Left lung (tissue), 10 donors: Measurements from ENCODE around the gene MVK. TPM values are rescaled to one million over a fixed set of nuclear protein-coding genes. Genes with fewer than 3 reads are reported as not detected.

ENCODE experiments used
- ATAC-seq: fragments of 200-7000 bp; cut with Tn5 transposase; one replicate; pipeline ENCODE4 v1.9.1; 2020; ENCODE audit warnings: moderate library complexity
- DNase-seq, 4 donors: peaks; one replicate each; pipeline ENCODE4 v3.0.0-alpha.2; 2013 to 2020
- H3K27ac ChIP-seq, 2 donors: fragments of 200-600 bp; sonication (generic) in 1 of 2; one replicate each; pipeline versions ENCODE4 v1.5.0 to v1.8.0; 2020 to 2021
- H3K27me3 ChIP-seq, 2 donors: fragments of 200-600 bp; sonication (generic) in 1 of 2; one replicate each; pipeline versions ENCODE4 v1.5.0 to v1.8.0; 2020 to 2021
- H3K36me3 ChIP-seq, 2 donors: fragments of 200-600 bp; sonication (generic) in 1 of 2; one replicate each; pipeline versions ENCODE4 v1.5.0 to v1.8.0; 2020 to 2021
- H3K4me1 ChIP-seq, 2 donors: fragments of 200-600 bp; one replicate each; pipeline ENCODE4 v1.8.0; 2021
- H3K4me3 ChIP-seq, 2 donors: fragments of 200-600 bp; sonication (generic) in 1 of 2; one replicate each; pipeline versions ENCODE4 v1.5.0 to v1.8.0; 2020 to 2021; ENCODE audit warnings: mild to moderate bottlenecking in 1 of 2
- H3K9me3 ChIP-seq, 2 donors: fragments of 200-600 bp; sonication (generic) in 1 of 2; one replicate each; pipeline versions ENCODE4 v1.5.0 to v1.8.0; 2020 to 2021
- intact Hi-C, 2 donors: fragments of 100-400 bp; cut with DNase I; formaldehyde crosslinking; loops; one replicate each; pipeline versions ENCODE4 v1.11.2 to v1.14.2; 2022
- polyA plus RNA-seq, 6 donors: library from polyadenylated mRNA; unstranded; fragments of 120-200 nt; gene quantifications; one replicate each; pipeline ENCODE4 v1.2.1, GENCODE V29; 2013; ENCODE audit not compliant: insufficient read length in 6 of 6
- total RNA-seq, 2 donors: library from RNA; stranded (reverse); fragmentation: NEBNext Ultra II Directional; extraction: Animal tissue kit (Norgen Biotek cat#: 25700); gene quantifications; one replicate each; pipeline ENCODE4 v1.2.1, GENCODE V29; 2021
- TF ChIP-seq, protein P1 (sequence below), 2 donors: fragments of 200-600 bp; sonication (generic) in 1 of 2; IDR thresholded peaks; one replicate each; pipeline versions ENCODE4 v1.5.0 to v1.8.0; 2021; ENCODE audit warnings: antibody characterized with exemption in 2 of 2
- donor health status: DM: no; HTN: yes; CAD: no.
- donor health status: DM: no; HTN: no; CAD: no.

Gene MVK
- total and polyA plus RNA-seq, 8 donors = 11.1 to 46.1 (median 16.3) TPM

- TF ChIP-seq, protein P1, sequence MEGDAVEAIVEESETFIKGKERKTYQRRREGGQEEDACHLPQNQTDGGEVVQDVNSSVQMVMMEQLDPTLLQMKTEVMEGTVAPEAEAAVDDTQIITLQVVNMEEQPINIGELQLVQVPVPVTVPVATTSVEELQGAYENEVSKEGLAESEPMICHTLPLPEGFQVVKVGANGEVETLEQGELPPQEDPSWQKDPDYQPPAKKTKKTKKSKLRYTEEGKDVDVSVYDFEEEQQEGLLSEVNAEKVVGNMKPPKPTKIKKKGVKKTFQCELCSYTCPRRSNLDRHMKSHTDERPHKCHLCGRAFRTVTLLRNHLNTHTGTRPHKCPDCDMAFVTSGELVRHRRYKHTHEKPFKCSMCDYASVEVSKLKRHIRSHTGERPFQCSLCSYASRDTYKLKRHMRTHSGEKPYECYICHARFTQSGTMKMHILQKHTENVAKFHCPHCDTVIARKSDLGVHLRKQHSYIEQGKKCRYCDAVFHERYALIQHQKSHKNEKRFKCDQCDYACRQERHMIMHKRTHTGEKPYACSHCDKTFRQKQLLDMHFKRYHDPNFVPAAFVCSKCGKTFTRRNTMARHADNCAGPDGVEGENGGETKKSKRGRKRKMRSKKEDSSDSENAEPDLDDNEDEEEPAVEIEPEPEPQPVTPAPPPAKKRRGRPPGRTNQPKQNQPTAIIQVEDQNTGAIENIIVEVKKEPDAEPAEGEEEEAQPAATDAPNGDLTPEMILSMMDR (IDR thresholded peaks at IDR 0.05) = no peak
- H3K4me3 ChIP-seq = no peak overlapping the region
- no peaks in the 10 kb centered on the region for H3K36me3 ChIP-seq
- intact Hi-C loops = no loop called here
- ATAC-seq (no peak), DNase-seq (no peak)
- H3K27me3 ChIP-seq = peaks cover 0 to 56% of the 10 kb centered on the region in 2 donors
- H3K9me3 ChIP-seq = no peaks in the 10 kb centered on the region
- H3K27ac ChIP-seq = no peak overlapping the region
- H3K4me1 ChIP-seq = no peaks in the 10 kb centered on the region
Observed at GRCh38 chr12:109619002-109619604, 45.5 kb downstream of the MVK start.

DNA sequence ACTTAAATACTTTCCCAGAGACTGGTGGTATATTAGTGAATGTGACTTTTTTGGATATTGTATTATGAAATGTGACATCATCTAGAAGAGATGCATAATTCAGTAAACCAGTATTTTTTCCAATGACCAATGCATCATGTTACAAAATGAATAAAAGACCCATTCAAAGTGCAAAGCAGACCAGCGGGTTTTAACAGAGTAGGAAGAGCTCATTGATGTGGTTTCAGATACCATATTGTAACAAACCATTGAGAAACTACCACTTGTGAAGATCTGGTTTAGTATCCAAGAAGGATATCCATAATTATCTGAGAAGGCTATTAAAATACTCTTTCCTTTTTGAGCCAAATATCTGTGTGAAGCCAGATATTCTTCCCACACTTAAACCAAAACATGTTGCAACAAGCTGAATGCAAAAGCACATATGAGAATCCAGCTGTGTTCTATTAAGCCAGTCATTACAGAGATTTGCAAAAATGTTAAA, 47.7 kb downstream of the MVK start:
- no peak for ATAC-seq
- H3K27me3 ChIP-seq = peaks cover 0 to 54% of the 10 kb centered on the region in 2 donors
- DNase-seq = peak in 2 of 4 donors; percentile 69 to 80

DNA sequence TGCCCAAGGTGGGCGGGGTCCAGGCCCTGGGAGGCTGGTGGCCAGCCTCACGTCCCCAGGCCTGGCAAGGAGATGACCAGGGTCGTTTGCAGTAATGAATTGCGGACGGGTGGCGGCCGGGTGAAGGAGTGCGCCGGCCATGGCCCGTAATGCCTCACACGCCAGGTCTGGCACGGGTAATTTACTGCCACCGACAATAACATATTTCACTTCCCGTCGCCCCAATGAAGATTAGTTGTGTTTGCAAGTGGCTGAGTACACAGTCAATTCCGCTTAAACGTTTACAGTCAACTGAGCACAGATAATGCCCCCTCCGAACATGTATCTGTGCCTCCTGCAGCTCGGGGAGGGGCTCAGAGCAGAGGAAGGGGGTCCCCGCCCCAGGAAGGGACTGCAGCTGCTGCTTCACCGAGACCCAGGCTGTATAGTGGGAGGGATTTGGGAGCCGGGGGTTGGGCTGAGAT, 48.3 kb downstream of the MVK start:
- H3K27me3 ChIP-seq = peaks cover 0 to 53% of the 10 kb centered on the region in 2 donors
- no peaks in the 10 kb centered on the region for H3K4me1 ChIP-seq
- intact Hi-C loops = no loop called here
- no peaks in the 10 kb centered on the region for H3K36me3 ChIP-seq
- DNase-seq (no peak), ATAC-seq (no peak)
- no peak overlapping the region for H3K27ac ChIP-seq
- H3K9me3 ChIP-seq = no peaks in the 10 kb centered on the region
- no peak overlapping the region for H3K4me3 ChIP-seq
- TF ChIP-seq, protein P1 (IDR thresholded peaks at IDR 0.05) = no peak

More for the DNA sequence above, 47.7 kb downstream of the MVK start:
- TF ChIP-seq, protein P1 (IDR thresholded peaks at IDR 0.05) = no peak
- Histone ChIP-seq H3K9me3 (no peaks in the 10 kb centered on the region), H3K27ac (no peak overlapping the region), H3K36me3 (no peaks in the 10 kb centered on the region), H3K4me3 (no peak overlapping the region), H3K4me1 (no peaks in the 10 kb centered on the region)
- intact Hi-C loops = no loop called here

GRCh38 chr12:109624467-109624866, 50.9 kb downstream of the MVK start:
- DNase-seq (no peak), ATAC-seq (no peak)
- no peaks in the 10 kb centered on the region for H3K9me3 ChIP-seq
- H3K4me3 ChIP-seq = no peak overlapping the region
- H3K4me1 ChIP-seq = no peaks in the 10 kb centered on the region
- no peaks in the 10 kb centered on the region for H3K36me3 ChIP-seq
- peaks cover 0 to 67% of the 10 kb centered on the region in 2 donors for H3K27me3 ChIP-seq
- H3K27ac ChIP-seq = no peak overlapping the region
- TF ChIP-seq, protein P1 (IDR thresholded peaks at IDR 0.05) = no peak
- intact Hi-C loops = no loop called here

GRCh38 chr12:109625131-109625559, 51.6 kb downstream of the MVK start:
- ATAC-seq = peak; percentile 26
- intact Hi-C loops = no loop called here
- H3K27me3 ChIP-seq = peaks cover 0 to 72% of the 10 kb centered on the region in 2 donors

More at GRCh38 chr12:109625131-109625559, 51.6 kb downstream of the MVK start:
- Histone ChIP-seq H3K36me3 (no peaks in the 10 kb centered on the region), H3K4me3 (no peak overlapping the region), H3K9me3 (no peaks in the 10 kb centered on the region), H3K4me1 (no peaks in the 10 kb centered on the region), H3K27ac (no peak overlapping the region)
- TF ChIP-seq, protein P1 (IDR thresholded peaks at IDR 0.05) = no peak
- DNase-seq = no peak
